ENCODE measurements around the gene NDUFA7.

DNA sequence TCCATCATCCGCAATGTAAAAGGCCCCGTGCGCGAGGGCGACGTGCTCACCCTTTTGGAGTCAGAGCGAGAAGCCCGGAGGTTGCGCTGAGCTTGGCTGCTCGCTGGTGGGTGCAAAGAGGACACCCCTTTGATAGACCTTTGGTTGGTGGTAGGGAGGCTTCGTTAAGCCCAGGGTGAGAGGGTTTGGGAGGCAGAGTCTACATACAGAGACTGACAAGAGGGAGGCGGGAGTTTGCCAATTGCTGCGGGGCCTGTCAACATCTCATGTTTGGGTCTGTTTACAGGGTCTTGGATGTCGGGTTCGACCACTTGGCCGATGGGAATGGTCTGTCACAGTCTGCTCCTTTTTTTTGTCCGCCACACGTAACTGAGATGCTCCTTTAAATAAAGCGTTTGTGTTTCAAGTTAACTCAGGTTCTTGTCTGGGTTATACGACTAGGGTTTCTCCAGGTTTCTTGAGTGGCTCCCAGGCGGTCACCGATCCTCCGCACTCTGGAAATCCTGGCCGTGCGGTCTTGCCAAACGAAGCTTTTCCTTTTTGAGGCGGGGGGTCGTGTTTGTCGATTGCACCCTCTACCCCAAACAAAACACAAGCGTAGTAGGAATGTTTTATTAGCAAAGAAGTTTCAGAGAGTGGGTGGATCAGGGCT, 937 bp upstream of the NDUFA7 start:
- TF ChIP-seq, protein P1, sequence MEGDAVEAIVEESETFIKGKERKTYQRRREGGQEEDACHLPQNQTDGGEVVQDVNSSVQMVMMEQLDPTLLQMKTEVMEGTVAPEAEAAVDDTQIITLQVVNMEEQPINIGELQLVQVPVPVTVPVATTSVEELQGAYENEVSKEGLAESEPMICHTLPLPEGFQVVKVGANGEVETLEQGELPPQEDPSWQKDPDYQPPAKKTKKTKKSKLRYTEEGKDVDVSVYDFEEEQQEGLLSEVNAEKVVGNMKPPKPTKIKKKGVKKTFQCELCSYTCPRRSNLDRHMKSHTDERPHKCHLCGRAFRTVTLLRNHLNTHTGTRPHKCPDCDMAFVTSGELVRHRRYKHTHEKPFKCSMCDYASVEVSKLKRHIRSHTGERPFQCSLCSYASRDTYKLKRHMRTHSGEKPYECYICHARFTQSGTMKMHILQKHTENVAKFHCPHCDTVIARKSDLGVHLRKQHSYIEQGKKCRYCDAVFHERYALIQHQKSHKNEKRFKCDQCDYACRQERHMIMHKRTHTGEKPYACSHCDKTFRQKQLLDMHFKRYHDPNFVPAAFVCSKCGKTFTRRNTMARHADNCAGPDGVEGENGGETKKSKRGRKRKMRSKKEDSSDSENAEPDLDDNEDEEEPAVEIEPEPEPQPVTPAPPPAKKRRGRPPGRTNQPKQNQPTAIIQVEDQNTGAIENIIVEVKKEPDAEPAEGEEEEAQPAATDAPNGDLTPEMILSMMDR (IDR thresholded peaks at IDR 0.05), result no peak
- TF ChIP-seq POLR2A (IDR thresholded peaks at IDR 0.05) (no peak), POLR2AphosphoS5 (IDR thresholded peaks at IDR 0.05) (no peak)
